Neural cell (in vitro differentiated cells): Measurements from ENCODE around the gene ZBTB6. TPM values are rescaled to one million over a fixed set of nuclear protein-coding genes. Genes with fewer than 3 reads are reported as not detected.
"Not testable (repeated sequence)": the region's sequence is repeated elsewhere in the genome, so short reads cannot be mapped to it uniquely, and the experiment has no call there.

Experiments
- H2AFZ ChIP-seq: fragments of 200-600, 300-800 bp; sonication (generic), shearing (Covaris generic); 2 replicates; pipeline ENCODE4 v1.6.0; 2014; ENCODE audit warnings: low read depth, mild to moderate bottlenecking, antibody characterized with exemption, low read length, moderate library complexity
- H3F3A ChIP-seq: fragments of 200-600 bp; shearing (Covaris generic); 2 replicates; pipeline ENCODE4 v1.6.1; 2016; ENCODE audit warnings: mild to moderate bottlenecking, moderate library complexity, mixed read lengths, antibody characterized with exemption, low read length; ENCODE audit not compliant: insufficient read depth, poor library complexity, severe bottlenecking
- H3K27ac ChIP-seq: fragments of 200-600, 300-800 bp; sonication (generic), shearing (Covaris generic); 2 replicates; pipeline ENCODE4 v1.5.1; 2014; ENCODE audit warnings: mild to moderate bottlenecking, low read length, moderate library complexity
- H3K27me3 ChIP-seq: fragments of 300-800, 200-600 bp; sonication (generic), shearing (Covaris generic); 2 replicates; pipeline ENCODE4 v1.6.0; 2014; ENCODE audit warnings: mild to moderate bottlenecking, low read depth, low read length, moderate library complexity; ENCODE audit not compliant: insufficient read depth
- H3K36me3 ChIP-seq: fragments of 300-800, 200-600 bp; sonication (generic), shearing (Covaris generic); 2 replicates; pipeline ENCODE4 v1.5.1; 2014; ENCODE audit warnings: mild to moderate bottlenecking, antibody characterized with exemption, low read length, moderate library complexity; ENCODE audit not compliant: insufficient read depth
- H3K4me2 ChIP-seq: fragments of 300-800, 200-600 bp; sonication (generic), shearing (Covaris generic); 2 replicates; pipeline ENCODE4 v1.6.0; 2014; ENCODE audit warnings: mild to moderate bottlenecking, low read length
- H3K4me3 ChIP-seq: fragments of 300-800, 200-600 bp; sonication (generic), shearing (Covaris generic); 2 replicates; pipeline ENCODE4 v1.5.1; 2014; ENCODE audit warnings: mild to moderate bottlenecking, low read length, moderate library complexity
- H3K79me2 ChIP-seq: fragments of 200-600 bp; shearing (Covaris generic); replicated peaks from 2 replicates; pipeline ENCODE4 v1.6.0; 2014; ENCODE audit warnings: mild to moderate bottlenecking, low read length, moderate library complexity; ENCODE audit not compliant: insufficient read depth
- H3K9ac ChIP-seq: fragments of 300-800, 200-600 bp; sonication (generic), shearing (Covaris generic); 2 replicates; pipeline ENCODE4 v1.6.1; 2016; ENCODE audit warnings: mild to moderate bottlenecking, low read length, mixed read lengths
- H3K9me2 ChIP-seq: fragments of 200-600 bp; shearing (Covaris generic); 2 replicates; pipeline ENCODE4 v1.6.1; 2016; ENCODE audit warnings: mild to moderate bottlenecking, low read length, mixed read lengths; ENCODE audit not compliant: insufficient read depth
- H3K9me3 ChIP-seq: fragments of 200-600, 300-800 bp; sonication (generic), shearing (Covaris generic); 2 replicates; pipeline ENCODE4 v1.6.1; 2016; ENCODE audit warnings: mild to moderate bottlenecking, mixed run types, low read length, moderate library complexity, mixed read lengths
- H4K20me1 ChIP-seq: fragments of 200-600 bp; shearing (Covaris generic); 2 replicates; pipeline ENCODE4 v1.6.1; 2016; ENCODE audit warnings: mild to moderate bottlenecking, mixed run types; ENCODE audit not compliant: insufficient read depth
- CTCF ChIP-seq: fragments of 450-650 bp; IDR thresholded peaks from 2 replicates; pipeline ENCODE4 v1.5.1; 2014; ENCODE audit warnings: antibody characterized with exemption, mild to moderate bottlenecking, moderate library complexity; ENCODE audit not compliant: poor library complexity, severe bottlenecking
- EP300 ChIP-seq: fragments of 450-650 bp; conservative IDR thresholded peaks from 2 replicates; pipeline ENCODE4 v1.6.1; 2014; ENCODE audit warnings: antibody characterized with exemption, mild to moderate bottlenecking, moderate library complexity; ENCODE audit not compliant: poor library complexity, severe bottlenecking
- EZH2 ChIP-seq: fragments of 200-600, 300-800 bp; shearing (Covaris generic), sonication (generic); IDR thresholded peaks from 2 replicates; pipeline ENCODE4 v1.6.1; 2014; ENCODE audit warnings: antibody characterized with exemption, low read length, borderline replicate concordance, mild to moderate bottlenecking; ENCODE audit not compliant: insufficient read depth, poor library complexity, severe bottlenecking
- MXI1 ChIP-seq: fragments of 450-650 bp; conservative IDR thresholded peaks from 2 replicates; pipeline ENCODE4 v1.6.1; 2014; ENCODE audit warnings: antibody characterized with exemption, mild to moderate bottlenecking; ENCODE audit not compliant: poor library complexity, severe bottlenecking
- POLR2AphosphoS5 ChIP-seq: IDR thresholded peaks from 2 replicates; pipeline ENCODE4 v1.6.1; 2012
- SMC3 ChIP-seq: fragments of 450-650 bp; conservative IDR thresholded peaks from 2 replicates; pipeline ENCODE4 v1.6.1; 2014; ENCODE audit warnings: antibody characterized with exemption, mild to moderate bottlenecking, moderate library complexity; ENCODE audit not compliant: poor library complexity
- TAF1 ChIP-seq: IDR thresholded peaks from 2 replicates; pipeline ENCODE4 v1.6.1; 2012; ENCODE audit warnings: low read depth
- polyA plus RNA-seq: library from polyadenylated mRNA; depleted of rRNA; stranded (reverse); fragments of >200 nt; gene quantifications from 2 replicates; pipeline ENCODE4 v1.2.3, GENCODE V29; 2014
- TF ChIP-seq, protein P1 (sequence below): IDR thresholded peaks from 2 replicates; pipeline ENCODE4 v1.6.1; 2012; ENCODE audit warnings: borderline replicate concordance

The ZBTB6 gene
- polyA plus RNA-seq, 1 donor from 2014 or later = 20.1 TPM

DNA sequence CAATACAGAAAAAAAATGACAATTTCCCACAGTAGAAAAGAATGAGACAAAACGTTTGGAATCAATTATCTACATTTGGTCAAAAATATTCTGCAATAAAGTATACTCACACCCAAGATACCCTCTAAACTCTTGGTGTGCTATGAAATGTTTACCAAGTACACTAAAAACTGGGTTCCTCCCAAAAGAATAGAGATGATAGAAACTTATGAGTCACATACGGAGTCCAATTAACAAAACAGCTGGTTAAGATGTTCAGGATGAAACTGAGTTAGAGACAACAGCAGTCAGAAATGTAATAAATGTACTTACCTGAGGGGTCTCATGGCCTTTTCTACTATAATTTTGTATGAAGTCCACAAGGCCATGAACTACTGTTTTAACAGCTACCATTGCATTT, 33.7 kb downstream of the ZBTB6 start:
- H3K27ac ChIP-seq = no peak overlapping the region
- no peaks in the 10 kb centered on the region for H3K9me2 ChIP-seq
- H3F3A ChIP-seq = no peaks in the 10 kb centered on the region
- H3K27me3 ChIP-seq = no peaks in the 10 kb centered on the region
- TF ChIP-seq, protein P1, sequence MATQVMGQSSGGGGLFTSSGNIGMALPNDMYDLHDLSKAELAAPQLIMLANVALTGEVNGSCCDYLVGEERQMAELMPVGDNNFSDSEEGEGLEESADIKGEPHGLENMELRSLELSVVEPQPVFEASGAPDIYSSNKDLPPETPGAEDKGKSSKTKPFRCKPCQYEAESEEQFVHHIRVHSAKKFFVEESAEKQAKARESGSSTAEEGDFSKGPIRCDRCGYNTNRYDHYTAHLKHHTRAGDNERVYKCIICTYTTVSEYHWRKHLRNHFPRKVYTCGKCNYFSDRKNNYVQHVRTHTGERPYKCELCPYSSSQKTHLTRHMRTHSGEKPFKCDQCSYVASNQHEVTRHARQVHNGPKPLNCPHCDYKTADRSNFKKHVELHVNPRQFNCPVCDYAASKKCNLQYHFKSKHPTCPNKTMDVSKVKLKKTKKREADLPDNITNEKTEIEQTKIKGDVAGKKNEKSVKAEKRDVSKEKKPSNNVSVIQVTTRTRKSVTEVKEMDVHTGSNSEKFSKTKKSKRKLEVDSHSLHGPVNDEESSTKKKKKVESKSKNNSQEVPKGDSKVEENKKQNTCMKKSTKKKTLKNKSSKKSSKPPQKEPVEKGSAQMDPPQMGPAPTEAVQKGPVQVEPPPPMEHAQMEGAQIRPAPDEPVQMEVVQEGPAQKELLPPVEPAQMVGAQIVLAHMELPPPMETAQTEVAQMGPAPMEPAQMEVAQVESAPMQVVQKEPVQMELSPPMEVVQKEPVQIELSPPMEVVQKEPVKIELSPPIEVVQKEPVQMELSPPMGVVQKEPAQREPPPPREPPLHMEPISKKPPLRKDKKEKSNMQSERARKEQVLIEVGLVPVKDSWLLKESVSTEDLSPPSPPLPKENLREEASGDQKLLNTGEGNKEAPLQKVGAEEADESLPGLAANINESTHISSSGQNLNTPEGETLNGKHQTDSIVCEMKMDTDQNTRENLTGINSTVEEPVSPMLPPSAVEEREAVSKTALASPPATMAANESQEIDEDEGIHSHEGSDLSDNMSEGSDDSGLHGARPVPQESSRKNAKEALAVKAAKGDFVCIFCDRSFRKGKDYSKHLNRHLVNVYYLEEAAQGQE = no peak
- no peak for TF ChIP-seq MXI1
- no peak for TF ChIP-seq TAF1
- no peak for TF ChIP-seq CTCF
- TF ChIP-seq SMC3 = no peak
- TF ChIP-seq POLR2AphosphoS5 = no peak
- no peaks in the 10 kb centered on the region for H4K20me1 ChIP-seq
- no peak overlapping the region for H2AFZ ChIP-seq
- H3K4me3 ChIP-seq = no peak overlapping the region
- H3K79me2 ChIP-seq = no peaks in the 10 kb centered on the region
- H3K9me3 ChIP-seq = no peaks in the 10 kb centered on the region
- H3K4me2 ChIP-seq = no peak overlapping the region
- no peak overlapping the region for H3K9ac ChIP-seq
- H3K36me3 ChIP-seq = peaks cover 9% of the 10 kb centered on the region

DNA sequence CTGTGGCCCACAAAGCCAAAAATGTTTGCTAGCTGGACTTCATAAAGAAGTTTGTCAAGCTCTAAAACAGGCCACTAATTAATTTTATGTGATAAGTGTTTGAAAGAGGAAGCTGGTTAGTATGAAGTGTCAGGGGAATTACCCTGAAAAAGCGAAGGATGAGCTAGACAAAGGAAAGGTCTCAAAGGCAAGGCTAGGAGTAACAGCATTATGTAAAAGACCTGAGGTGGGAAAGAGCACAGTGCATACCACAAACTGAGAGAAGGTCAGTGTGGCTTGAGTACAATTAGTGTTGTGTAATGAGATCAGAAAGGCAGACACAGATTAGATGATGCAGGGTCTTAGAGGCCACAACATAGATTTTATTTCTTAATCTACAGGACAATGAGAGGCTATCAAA, 37.6 kb downstream of the ZBTB6 start:
- Histone ChIP-seq H3K27me3 (no peaks in the 10 kb centered on the region), H3K4me2 (no peak overlapping the region), H3K27ac (no peak overlapping the region), H3K4me3 (no peak overlapping the region), H3F3A (no peaks in the 10 kb centered on the region), H3K36me3 (peaks cover 2% of the 10 kb centered on the region), H3K9me3 (no peaks in the 10 kb centered on the region), H3K79me2 (no peaks in the 10 kb centered on the region), H3K9me2 (no peaks in the 10 kb centered on the region), H4K20me1 (no peaks in the 10 kb centered on the region), H3K9ac (no peak overlapping the region), H2AFZ (no peak overlapping the region)
- TF ChIP-seq EP300 (no peak), EZH2 (no peak)

GRCh38 chr9:122867276-122867675, 45.8 kb downstream of the ZBTB6 start:
- not testable (repeated sequence) for H3K27me3 ChIP-seq, H3K4me2 ChIP-seq, H3K4me3 ChIP-seq, H3K9me2 ChIP-seq, H4K20me1 ChIP-seq, H3K9me3 ChIP-seq, H3K36me3 ChIP-seq, H3K27ac ChIP-seq, H3K79me2 ChIP-seq, H3K9ac ChIP-seq, H3F3A ChIP-seq, H2AFZ ChIP-seq
